Retinal pigment epithelial cell (primary cell): ENCODE data around the gene IL6R.

Experiments
- DNase-seq: peaks from one replicate; pipeline ENCODE4 v3.0.0-alpha.2; 2010; ENCODE audit warnings: low read depth
- H3K4me3 ChIP-seq: 2 replicates; pipeline ENCODE4 v1.5.1; 2011; ENCODE audit warnings: mild to moderate bottlenecking, low read length, control low read depth, moderate library complexity
- CTCF ChIP-seq: conservative IDR thresholded peaks from 2 replicates; pipeline ENCODE4 v1.5.1; 2011; ENCODE audit warnings: low read depth, low read length, control low read depth, inconsistent platforms

IL6R gene

GRCh38 chr1:154407198-154408091, 2.3 kb downstream of the IL6R start:
- TF ChIP-seq CTCF = no peak
- no peak overlapping the region for H3K4me3 ChIP-seq
- no peak for DNase-seq

- no peak for TF ChIP-seq CTCF
- DNase-seq = no peak
- H3K4me3 ChIP-seq = no peak overlapping the region
These were observed 3.1 kb downstream of the IL6R start for GRCh38 chr1:154408174-154408777.

GRCh38 chr1:154410185-154410827, 5.2 kb downstream of the IL6R start:
- DNase-seq = no peak
- TF ChIP-seq CTCF = no peak
- no peak overlapping the region for H3K4me3 ChIP-seq

GRCh38 chr1:154411525-154411924, 6.4 kb downstream of the IL6R start:
- DNase-seq = no peak
- no peak overlapping the region for H3K4me3 ChIP-seq
- TF ChIP-seq CTCF = no peak

- no peak overlapping the region for H3K4me3 ChIP-seq
- no peak for TF ChIP-seq CTCF
- DNase-seq = no peak
These were observed 8.1 kb downstream of the IL6R start for GRCh38 chr1:154413177-154413783.

GRCh38 chr1:154414606-154415005, 9.5 kb downstream of the IL6R start:
- no peak for DNase-seq
- no peak overlapping the region for H3K4me3 ChIP-seq
- TF ChIP-seq CTCF = no peak
